Measurements from ENCODE around the gene TCF25.

GRCh38 chr16:89949756-89950155 lies 76.4 kb downstream of the TCF25 start:
- no peak for TF ChIP-seq POLR2A (IDR thresholded peaks at IDR 0.05; ENCODE audit: low read length)
- TF ChIP-seq GATA1 (IDR thresholded peaks at IDR 0.05; ENCODE audit: low read depth, low read length): no peak

All from erythroblast (primary cell).